SK-N-SH treated with all-trans-retinoic acid at 6 μM for 48 hours (cell line): ENCODE data around the gene DNAJA1.

Experiments
- ARNTL ChIP-seq: fragments of 450-650 bp; formaldehyde crosslinking; IDR thresholded peaks from 2 replicates; pipeline ENCODE4 v1.5.0; 2020; ENCODE audit warnings: low read depth, mild to moderate bottlenecking, moderate library complexity, borderline replicate concordance
- BACH2 ChIP-seq: fragments of 250-450 bp; sonication (Bioruptor Pico); IDR thresholded peaks from 2 replicates; pipeline ENCODE4 v1.9.0; 2021; ENCODE audit warnings: mild to moderate bottlenecking, borderline replicate concordance
- OSR1 ChIP-seq: fragments of 250-450 bp; sonication (Bioruptor Pico); IDR thresholded peaks from 2 replicates; pipeline ENCODE4 v1.8.0; 2022; ENCODE audit warnings: moderate library complexity, mild to moderate bottlenecking, inconsistent platforms
- SNAI2 ChIP-seq: fragments of 250-450 bp; sonication (Bioruptor Pico); IDR thresholded peaks from 2 replicates; pipeline ENCODE4 v1.5.0; 2020; ENCODE audit warnings: mild to moderate bottlenecking, moderate library complexity
- TCF4 ChIP-seq: fragments of 250-450 bp; sonication (Bioruptor Pico); IDR thresholded peaks from 2 replicates; pipeline ENCODE4 v1.8.0; 2021; ENCODE audit warnings: mild to moderate bottlenecking, moderate library complexity, borderline replicate concordance
- TOX ChIP-seq: fragments of 250-450 bp; sonication (Bioruptor Pico); IDR thresholded peaks from 2 replicates; pipeline ENCODE4 v1.8.0; 2021; ENCODE audit warnings: mild to moderate bottlenecking, moderate library complexity, borderline replicate concordance
- TF ChIP-seq, protein P1 (sequence below): fragments of 250-450 bp; sonication (Bioruptor Pico); IDR thresholded peaks from 2 replicates; pipeline ENCODE4 v1.8.0; 2020; ENCODE audit warnings: mild to moderate bottlenecking, moderate library complexity, borderline replicate concordance
- TF ChIP-seq, protein P2 (sequence below): fragments of 250-450 bp; sonication (Bioruptor Pico); IDR thresholded peaks from 2 replicates; pipeline ENCODE4 v1.5.1; 2020; ENCODE audit warnings: low read depth, mild to moderate bottlenecking, moderate library complexity

DNA sequence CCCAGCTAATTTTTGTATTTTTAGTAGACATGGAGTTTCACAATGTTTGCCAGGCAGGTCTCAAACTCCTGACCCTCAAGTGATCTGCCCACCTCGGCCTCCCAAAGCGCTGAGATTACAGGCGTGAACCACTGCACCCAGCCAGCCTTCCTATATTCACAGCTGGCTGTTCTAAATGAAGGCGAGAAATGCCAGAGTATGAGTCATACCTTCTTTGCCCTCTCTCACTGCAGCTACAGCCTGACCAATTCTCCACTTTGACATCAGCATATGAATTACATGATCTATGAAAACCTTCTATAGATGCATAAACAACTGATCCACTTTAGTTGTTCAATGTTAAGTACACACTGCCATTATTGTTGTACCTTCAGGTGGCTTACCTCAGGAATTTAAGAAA, 38.1 kb upstream of the DNAJA1 start:
- no peak for TF ChIP-seq TCF4 (CRISPR knock-in tag)
- TF ChIP-seq TOX (CRISPR knock-in tag): no peak
- TF ChIP-seq, protein P1, sequence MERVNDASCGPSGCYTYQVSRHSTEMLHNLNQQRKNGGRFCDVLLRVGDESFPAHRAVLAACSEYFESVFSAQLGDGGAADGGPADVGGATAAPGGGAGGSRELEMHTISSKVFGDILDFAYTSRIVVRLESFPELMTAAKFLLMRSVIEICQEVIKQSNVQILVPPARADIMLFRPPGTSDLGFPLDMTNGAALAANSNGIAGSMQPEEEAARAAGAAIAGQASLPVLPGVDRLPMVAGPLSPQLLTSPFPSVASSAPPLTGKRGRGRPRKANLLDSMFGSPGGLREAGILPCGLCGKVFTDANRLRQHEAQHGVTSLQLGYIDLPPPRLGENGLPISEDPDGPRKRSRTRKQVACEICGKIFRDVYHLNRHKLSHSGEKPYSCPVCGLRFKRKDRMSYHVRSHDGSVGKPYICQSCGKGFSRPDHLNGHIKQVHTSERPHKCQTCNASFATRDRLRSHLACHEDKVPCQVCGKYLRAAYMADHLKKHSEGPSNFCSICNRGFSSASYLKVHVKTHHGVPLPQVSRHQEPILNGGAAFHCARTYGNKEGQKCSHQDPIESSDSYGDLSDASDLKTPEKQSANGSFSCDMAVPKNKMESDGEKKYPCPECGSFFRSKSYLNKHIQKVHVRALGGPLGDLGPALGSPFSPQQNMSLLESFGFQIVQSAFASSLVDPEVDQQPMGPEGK (CRISPR knock-in tag): no peak
- no peak for TF ChIP-seq ARNTL (CRISPR knock-in tag)
- no peak for TF ChIP-seq BACH2
- TF ChIP-seq, protein P2, sequence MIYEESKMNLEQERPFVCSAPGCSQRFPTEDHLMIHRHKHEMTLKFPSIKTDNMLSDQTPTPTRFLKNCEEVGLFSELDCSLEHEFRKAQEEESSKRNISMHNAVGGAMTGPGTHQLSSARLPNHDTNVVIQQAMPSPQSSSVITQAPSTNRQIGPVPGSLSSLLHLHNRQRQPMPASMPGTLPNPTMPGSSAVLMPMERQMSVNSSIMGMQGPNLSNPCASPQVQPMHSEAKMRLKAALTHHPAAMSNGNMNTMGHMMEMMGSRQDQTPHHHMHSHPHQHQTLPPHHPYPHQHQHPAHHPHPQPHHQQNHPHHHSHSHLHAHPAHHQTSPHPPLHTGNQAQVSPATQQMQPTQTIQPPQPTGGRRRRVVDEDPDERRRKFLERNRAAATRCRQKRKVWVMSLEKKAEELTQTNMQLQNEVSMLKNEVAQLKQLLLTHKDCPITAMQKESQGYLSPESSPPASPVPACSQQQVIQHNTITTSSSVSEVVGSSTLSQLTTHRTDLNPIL (CRISPR knock-in tag): no peak
- no peak for TF ChIP-seq OSR1 (CRISPR knock-in tag)
- no peak for TF ChIP-seq SNAI2
